Keratinocyte (primary cell): ENCODE data around the gene EMP3. TPM values are rescaled to one million over a fixed set of nuclear protein-coding genes. Genes with fewer than 3 reads are reported as not detected.

ENCODE experiments used
- DNase-seq: peaks from one replicate; pipeline ENCODE4 v3.0.0-alpha.2; 2011; ENCODE audit warnings: low read depth, missing footprints, low spot score
- FAIRE-seq: peaks from 2 replicates; lab custom pipeline; 2011; peaks lifted over from hg19 to GRCh38; lab: Jason Lieb, UNC
- H2AFZ ChIP-seq: 2 replicates; pipeline ENCODE4 v1.6.0; 2012; ENCODE audit warnings: low read length, control low read depth, inconsistent platforms; ENCODE audit not compliant: control insufficient read depth
- H3K27ac ChIP-seq: 2 replicates; pipeline ENCODE4 v1.5.1; 2011; ENCODE audit warnings: low read length; ENCODE audit not compliant: control insufficient read depth, insufficient read depth
- H3K27me3 ChIP-seq: 3 replicates; pipeline ENCODE4 v1.6.0; 2011; ENCODE audit warnings: low read length; ENCODE audit not compliant: control insufficient read depth, insufficient read depth; ENCODE audit errors: extremely low read depth
- H3K36me3 ChIP-seq, 2 experiments: 2 replicates in 1 of 2; 3 replicates in 1 of 2; pipeline ENCODE4 v1.5.1; 2011; ENCODE audit warnings: low read length in 2 of 2, mild to moderate bottlenecking in 1 of 2; ENCODE audit not compliant: control insufficient read depth in 2 of 2, insufficient read depth in 2 of 2; ENCODE audit errors: extremely low read depth in 1 of 2
- H3K4me1 ChIP-seq: 3 replicates; pipeline ENCODE4 v1.5.1; 2011; ENCODE audit warnings: low read length; ENCODE audit not compliant: control insufficient read depth, insufficient read depth; ENCODE audit errors: extremely low read depth
- H3K4me2 ChIP-seq: 3 replicates; pipeline ENCODE4 v1.6.0; 2011; ENCODE audit warnings: low read depth, low read length; ENCODE audit not compliant: control insufficient read depth, insufficient read depth; ENCODE audit errors: extremely low read depth
- H3K4me3 ChIP-seq, 3 experiments: fragments of 200-600 bp in 1 of 3; sonication (generic) in 1 of 3; 2 replicates in 2 of 3; 3 replicates in 1 of 3; pipeline ENCODE4 v1.5.1; 2011 to 2016; ENCODE audit warnings: low read length in 3 of 3, mild to moderate bottlenecking in 3 of 3, control low read depth in 2 of 3, inconsistent platforms in 1 of 3, low read depth in 1 of 3, mixed read lengths in 1 of 3, mixed run types in 1 of 3, moderate library complexity in 1 of 3; ENCODE audit not compliant: control insufficient read depth in 2 of 3, insufficient read depth in 2 of 3; ENCODE audit errors: extremely low read depth in 1 of 3
- H3K79me2 ChIP-seq: 2 replicates; pipeline ENCODE4 v1.6.0; 2012; ENCODE audit warnings: low read length; ENCODE audit not compliant: control insufficient read depth, insufficient read depth
- H3K9ac ChIP-seq: 3 replicates; pipeline ENCODE4 v1.6.0; 2011; ENCODE audit warnings: low read length; ENCODE audit not compliant: control insufficient read depth, insufficient read depth; ENCODE audit errors: extremely low read depth
- H3K9me1 ChIP-seq: 3 replicates; pipeline ENCODE4 v1.6.0; 2011; ENCODE audit warnings: low read length; ENCODE audit not compliant: control insufficient read depth, insufficient read depth; ENCODE audit errors: extremely low read depth
- H3K9me3 ChIP-seq: 2 replicates; pipeline ENCODE4 v1.5.1; 2012; ENCODE audit warnings: low read depth, low read length; ENCODE audit not compliant: control insufficient read depth
- H4K20me1 ChIP-seq: 3 replicates; pipeline ENCODE4 v1.6.0; 2011; ENCODE audit warnings: low read length; ENCODE audit not compliant: control insufficient read depth, insufficient read depth; ENCODE audit errors: extremely low read depth
- CTCF ChIP-seq, 3 experiments: IDR thresholded peaks in 1 of 3; conservative IDR thresholded peaks in 1 of 3; optimal IDR thresholded peaks in 1 of 3; 2 replicates in 2 of 3; 3 replicates in 1 of 3; pipeline versions ENCODE3 to v1.5.1; 2011; ENCODE audit warnings: low read length in 3 of 3, mild to moderate bottlenecking in 3 of 3, moderate library complexity in 2 of 3, control low read depth in 1 of 3, inconsistent platforms in 1 of 3; ENCODE audit not compliant: insufficient read depth in 2 of 3; ENCODE audit errors: extremely low read depth in 1 of 3
- EZH2 ChIP-seq: IDR thresholded peaks from one replicate; pipeline ENCODE4 v1.6.1; 2012; ENCODE audit warnings: inconsistent platforms, mild to moderate bottlenecking, low read length, moderate library complexity
- dilution Hi-C: fragments of 300-500 bp; cut with MboI; formaldehyde crosslinking; loops from one replicate; pipeline ENCODE4 v1.7.0; 2020; ENCODE audit warnings: low sequenced_read_pairs; ENCODE audit not compliant: extremely low pct_ligation_motif_present
- polyA plus RNA-seq, 5 experiments: library from polyadenylated mRNA; depleted of rRNA in 3 of 5; stranded (reverse) in 3 of 5; stranded (forward) in 1 of 5; unstranded in 1 of 5; fragments of >200 nt; gene quantifications; 1 replicate in 1 of 5; 2 replicates in 3 of 5; 3 replicates in 1 of 5; pipeline versions ENCODE4 v1.2.1 to v1.2.3, GENCODE V29; 2011 to 2012; ENCODE audit warnings: missing spikeins in 2 of 5, low read depth in 1 of 5, low replicate concordance in 1 of 5

EMP3 gene
- polyA plus RNA-seq, 1 donor (not counting 4 experiments of a cell fraction or from before 2014, with no cell fraction given) = 177 TPM

- peak; percentile 81 for FAIRE-seq
- peak within 1 kb of the TSS; percentile 100 for H3K4me2 ChIP-seq
- no peaks in the 10 kb centered on the region for H3K9me3 ChIP-seq
- no peak for TF ChIP-seq CTCF (optimal IDR thresholded peaks at IDR 0.05 in 1 of 3, IDR thresholded peaks at IDR 0.05 in 1 of 3, conservative IDR thresholded peaks at IDR 0.05 in 1 of 3; ENCODE audit: extremely low read depth in 1 of 3, insufficient read depth in 2 of 3, low read length in 3 of 3)
- no peak for TF ChIP-seq EZH2
- peak within 1 kb of the TSS; percentile 93 for H3K27ac ChIP-seq
- H3K36me3 ChIP-seq = peaks cover 0 to 3% of the 10 kb centered on the region in 2 experiments
- peak within 1 kb of the TSS; percentile 93 for H3K9ac ChIP-seq
- H3K4me1 ChIP-seq = peaks cover 9% of the 10 kb centered on the region
- no peaks in the 10 kb centered on the region for H3K27me3 ChIP-seq
- H3K79me2 ChIP-seq = no peaks in the 10 kb centered on the region
- dilution Hi-C loops = no loop called here
- no peaks in the 10 kb centered on the region for H3K9me1 ChIP-seq
- H4K20me1 ChIP-seq = no peaks in the 10 kb centered on the region
- H3K4me3 ChIP-seq = peak within 1 kb of the TSS; percentile 37 to 87 (median 70)
- peak; percentile 99 for DNase-seq
- H2AFZ ChIP-seq = peak within 1 kb of the TSS; percentile 94
These were observed 38.7 kb downstream of the EMP3 start, which contains the start of the genes SYNGR4 and TMEM143 for GRCh38 chr19:48363810-48364597. TSS of gene SYNGR4 (plus strand) at chr19:48364367. CDS start at chr19:48365843, 1,476 bp downstream. TSS of gene TMEM143 (minus strand) at chr19:48363940. CDS start at chr19:48363920, 20 bp downstream.

- no peaks in the 10 kb centered on the region for H3K79me2 ChIP-seq
- TF ChIP-seq CTCF (optimal IDR thresholded peaks at IDR 0.05 in 1 of 3, IDR thresholded peaks at IDR 0.05 in 1 of 3, conservative IDR thresholded peaks at IDR 0.05 in 1 of 3; ENCODE audit: extremely low read depth in 1 of 3, insufficient read depth in 2 of 3, low read length in 3 of 3) = no peak
- TF ChIP-seq EZH2 = no peak
- no peaks in the 10 kb centered on the region for H3K27me3 ChIP-seq
- no peaks in the 10 kb centered on the region for H3K9me1 ChIP-seq
- dilution Hi-C loops = no loop called here
- peak overlapping the region; percentile 54 for H3K4me2 ChIP-seq
- no peak for DNase-seq
- no peaks in the 10 kb centered on the region for H3K9me3 ChIP-seq
- H4K20me1 ChIP-seq = no peaks in the 10 kb centered on the region
- peaks cover 0 to 3% of the 10 kb centered on the region in 2 experiments for H3K36me3 ChIP-seq
- peak; percentile 48 for FAIRE-seq
- H3K9ac ChIP-seq = peak overlapping the region; percentile 28
- H3K4me1 ChIP-seq = peaks cover 9% of the 10 kb centered on the region
- H3K4me3 ChIP-seq = peak overlapping the region in 2 of 3 experiments; percentile 2 to 37
- H2AFZ ChIP-seq = peak overlapping the region; percentile 4
- peak overlapping the region; percentile 50 for H3K27ac ChIP-seq
These were observed 39.4 kb downstream of the EMP3 start for GRCh38 chr19:48364598-48365348.
